SH-SY5Y (cell line): Measurements from ENCODE around the gene USP6NL.

ENCODE experiments used
- GATA2 ChIP-seq: IDR thresholded peaks from 2 replicates; pipeline ENCODE4 v1.6.1; 2011; ENCODE audit warnings: mild to moderate bottlenecking, low read depth, low read length
- GATA3 ChIP-seq: IDR thresholded peaks from 2 replicates; pipeline ENCODE4 v1.6.1; 2011; ENCODE audit warnings: low read depth, mild to moderate bottlenecking, low read length, moderate library complexity

DNA sequence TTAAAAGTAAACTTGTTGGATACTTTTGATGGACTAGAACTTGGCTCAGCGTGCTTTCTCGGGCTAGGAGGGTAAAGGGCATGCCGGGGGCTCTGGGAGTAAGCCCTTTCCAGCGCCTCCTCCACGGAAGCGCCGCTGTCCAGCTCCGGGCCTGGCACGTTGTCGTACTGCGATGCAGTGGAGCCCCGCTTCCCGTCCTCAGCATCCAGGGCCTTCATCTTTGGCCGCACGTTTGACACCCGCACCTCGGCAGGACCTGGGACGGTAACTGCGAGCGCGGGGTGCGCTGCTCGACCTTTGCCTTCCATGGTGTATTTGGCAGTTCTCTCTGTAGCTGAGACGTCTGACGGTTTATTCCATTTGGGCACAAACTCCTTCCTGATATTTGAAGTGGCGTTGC is 148.3 kb downstream of the USP6NL start:
- TF ChIP-seq GATA2 = no peak
- TF ChIP-seq GATA3 = no peak
